Glutamatergic neuron (in vitro differentiated cells): ENCODE measurements around the gene SERPINH1. TPM values are rescaled to one million over a fixed set of nuclear protein-coding genes. Genes with fewer than 3 reads are reported as not detected.

Experiments
- DNase-seq: peaks from one replicate; pipeline ENCODE4 v3.0.0; 2022
- H3K27ac Mint-ChIP-seq: one replicate; pipeline ENCODE4 v1.8.0; 2020; ENCODE audit warnings: mild to moderate bottlenecking, mixed read lengths, inconsistent platforms; ENCODE audit not compliant: unreplicated experiment
- H3K27me3 Mint-ChIP-seq: one replicate; pipeline ENCODE4 v1.8.0; 2020; ENCODE audit warnings: mild to moderate bottlenecking, moderate library complexity, mixed read lengths, inconsistent platforms; ENCODE audit not compliant: unreplicated experiment
- H3K36me3 Mint-ChIP-seq: one replicate; pipeline ENCODE4 v1.8.0; 2020; ENCODE audit warnings: mild to moderate bottlenecking, mixed read lengths, inconsistent platforms; ENCODE audit not compliant: unreplicated experiment
- H3K4me1 Mint-ChIP-seq: one replicate; pipeline ENCODE4 v1.8.0; 2020; ENCODE audit warnings: mild to moderate bottlenecking, low read depth, mixed read lengths, inconsistent platforms; ENCODE audit not compliant: unreplicated experiment
- H3K4me3 Mint-ChIP-seq: one replicate; pipeline ENCODE4 v1.8.0; 2020; ENCODE audit warnings: mild to moderate bottlenecking, mixed read lengths, inconsistent platforms; ENCODE audit not compliant: unreplicated experiment
- H3K9me3 Mint-ChIP-seq: one replicate; pipeline ENCODE4 v1.8.0; 2020; ENCODE audit warnings: mild to moderate bottlenecking, moderate library complexity, mixed read lengths, inconsistent platforms; ENCODE audit not compliant: unreplicated experiment
- CTCF ChIP-seq: fragments of 200-600 bp; sonication (generic); IDR thresholded peaks from one replicate; pipeline ENCODE4 v1.5.0; 2021; ENCODE audit not compliant: partially characterized antibody, unreplicated experiment
- total RNA-seq: library from RNA; stranded (reverse); fragmentation: NEBNext Ultra II Directional; extraction: Animal tissue kit (Norgen Biotek cat#: 25700); gene quantifications from one replicate; pipeline ENCODE4 v1.2.1, GENCODE V29; 2021; ENCODE audit not compliant: unreplicated experiment

Gene SERPINH1
- total RNA-seq, 1 donor from 2014 or later = 35.0 TPM

GRCh38 chr11:75523811-75524664 lies 38.0 kb upstream of the SERPINH1 start:
- Mint-ChIP-seq H3K27ac (peak overlapping the region; percentile 35), H3K27me3 (peaks cover 21% of the 10 kb centered on the region), H3K4me3 (peak overlapping the region; percentile 90), H3K9me3 (peaks cover 10% of the 10 kb centered on the region), H3K36me3 (no peaks in the 10 kb centered on the region), H3K4me1 (peaks cover 6% of the 10 kb centered on the region)
- no peak for DNase-seq
- TF ChIP-seq CTCF = no peak

- TF ChIP-seq CTCF = no peak
- Mint-ChIP-seq H3K27ac (peak overlapping the region; percentile 76), H3K4me1 (peaks cover 6% of the 10 kb centered on the region), H3K9me3 (peaks cover 10% of the 10 kb centered on the region), H3K27me3 (peaks cover 19% of the 10 kb centered on the region), H3K4me3 (peak overlapping the region; percentile 90), H3K36me3 (no peaks in the 10 kb centered on the region)
- DNase-seq = peak; percentile 59
Observed at GRCh38 chr11:75524665-75525432, 37.2 kb upstream of the SERPINH1 start.

GRCh38 chr11:75525433-75526191 lies 36.4 kb upstream of the SERPINH1 start, which contains the start of gene GDPD5:
Gene GDPD5, minus strand, starts transcription at chr11:75525941. Its CDS starts 48,206 bp downstream, at chr11:75477735.
- TF ChIP-seq CTCF = peak; percentile 30
- Mint-ChIP-seq H3K36me3 (no peaks in the 10 kb centered on the region), H3K4me1 (peaks cover 5% of the 10 kb centered on the region), H3K27me3 (peaks cover 21% of the 10 kb centered on the region), H3K4me3 (peak within 1 kb of the TSS; percentile 90), H3K9me3 (peaks cover 12% of the 10 kb centered on the region), H3K27ac (peak within 1 kb of the TSS; percentile 76)
- DNase-seq = peak; percentile 85

GRCh38 chr11:75526192-75526541 lies 35.9 kb upstream of the SERPINH1 start:
- Mint-ChIP-seq H3K9me3 (peaks cover 12% of the 10 kb centered on the region), H3K27me3 (peaks cover 21% of the 10 kb centered on the region), H3K4me3 (peak overlapping the region; percentile 87), H3K27ac (peak overlapping the region; percentile 45), H3K4me1 (peaks cover 5% of the 10 kb centered on the region), H3K36me3 (no peaks in the 10 kb centered on the region)
- no peak for DNase-seq
- no peak for TF ChIP-seq CTCF
